Measurements from ENCODE around the gene DAPP1.

Gene DAPP1

DNA sequence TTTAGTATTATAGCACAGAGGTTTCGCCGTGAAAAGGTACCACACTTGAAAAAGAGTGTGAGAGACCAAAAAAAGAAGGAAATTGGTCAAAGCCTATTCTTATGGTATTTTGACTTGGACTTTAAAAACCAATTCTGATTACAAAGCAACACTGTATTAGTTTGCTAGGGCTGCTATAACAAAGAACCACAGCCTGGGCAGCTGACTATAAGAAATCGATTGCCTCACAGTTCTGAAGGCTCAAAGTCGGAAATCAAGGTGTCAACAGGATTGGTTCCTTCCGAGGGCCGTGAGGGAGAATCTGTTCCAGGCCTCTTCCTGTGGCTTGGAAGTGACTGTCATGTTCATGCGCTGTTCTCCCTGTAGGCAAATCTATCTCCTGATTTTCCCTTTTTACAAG lies 17.9 kb downstream of the DAPP1 start:
- Histone ChIP-seq H3K36me3 (ENCODE audit: control insufficient read depth in 5 of 5, insufficient read depth in 5 of 5, low read length in 5 of 5) (peaks cover 0 to 7% (median 0%) of the 10 kb centered on the region in 5 donors), H3K27me3 (ENCODE audit: control insufficient read depth in 5 of 5, insufficient read depth in 4 of 5, low read length in 5 of 5) (no peaks in the 10 kb centered on the region), H3K9me3 (ENCODE audit: control insufficient read depth in 5 of 5, low read length in 5 of 5) (no peaks in the 10 kb centered on the region)

DNA sequence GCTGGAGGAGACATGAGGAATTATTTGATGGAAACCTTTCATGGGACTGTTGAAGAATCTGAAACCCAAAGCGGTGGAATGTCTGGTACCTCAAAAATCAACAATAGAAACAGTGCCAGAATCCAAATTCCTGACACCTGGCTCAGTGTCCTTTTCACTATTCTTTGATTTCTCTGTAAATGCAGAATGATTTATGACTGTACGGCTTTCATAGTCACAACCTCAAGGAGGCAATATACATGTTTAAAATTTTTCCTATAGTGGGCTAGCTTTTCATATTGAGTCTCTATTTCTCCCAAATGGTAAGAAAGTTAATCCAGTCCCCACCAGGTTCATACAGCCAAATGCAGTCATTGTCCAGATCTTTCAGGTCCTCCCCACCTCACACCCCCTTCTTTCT lies 19.3 kb downstream of the DAPP1 start:
- Histone ChIP-seq H3K9me3 (ENCODE audit: control insufficient read depth in 5 of 5, low read length in 5 of 5) (no peaks in the 10 kb centered on the region), H3K36me3 (ENCODE audit: control insufficient read depth in 5 of 5, insufficient read depth in 5 of 5, low read length in 5 of 5) (peaks cover 0 to 7% (median 0%) of the 10 kb centered on the region in 5 donors), H3K27me3 (ENCODE audit: control insufficient read depth in 5 of 5, insufficient read depth in 4 of 5, low read length in 5 of 5) (no peaks in the 10 kb centered on the region), H3K9ac (ENCODE audit: low read length in 5 of 5) (no peak overlapping the region), H3K4me1 (ENCODE audit: control insufficient read depth in 5 of 5, insufficient read depth in 5 of 5, low read length in 5 of 5) (no peaks in the 10 kb centered on the region), H3K4me3 (ENCODE audit: low read depth in 1 of 5, low read length in 5 of 5) (no peak overlapping the region), H3K27ac (ENCODE audit: low read depth, low read length) (no peak overlapping the region)

More for the DNA sequence above, 17.9 kb downstream of the DAPP1 start:
- no peaks in the 10 kb centered on the region for H3K4me1 ChIP-seq (ENCODE audit: control insufficient read depth in 5 of 5, insufficient read depth in 5 of 5, low read length in 5 of 5)
- H3K9ac ChIP-seq (ENCODE audit: low read length in 5 of 5), result no peak overlapping the region
- no peak overlapping the region for H3K27ac ChIP-seq (ENCODE audit: low read depth, low read length)
- no peak overlapping the region for H3K4me3 ChIP-seq (ENCODE audit: low read depth in 1 of 5, low read length in 5 of 5)

DNA sequence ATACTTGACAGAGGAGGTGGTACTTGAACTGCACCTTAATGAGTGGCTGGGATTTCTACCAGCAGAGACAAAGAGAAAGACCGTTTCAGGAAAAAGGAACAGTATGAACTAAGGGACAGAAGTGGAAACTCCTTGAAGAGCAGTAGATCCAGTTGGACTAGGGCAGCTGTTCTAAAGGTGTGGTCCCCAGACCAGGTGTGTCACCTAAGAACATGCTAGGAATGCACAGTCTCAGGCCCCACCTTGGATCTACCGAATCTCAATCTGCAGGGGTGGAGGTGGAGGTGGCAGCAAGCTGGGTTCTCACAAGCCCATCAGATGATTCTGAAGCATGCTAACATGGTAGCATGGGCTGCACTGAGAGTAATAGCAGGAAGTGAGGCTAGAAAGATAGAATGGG lies 22.3 kb downstream of the DAPP1 start:
- Histone ChIP-seq H3K9ac (ENCODE audit: low read length in 5 of 5) (no peak overlapping the region), H3K4me1 (ENCODE audit: control insufficient read depth in 5 of 5, insufficient read depth in 5 of 5, low read length in 5 of 5) (no peaks in the 10 kb centered on the region)

GRCh38 chr4:99841129-99841528 lies 24.5 kb downstream of the DAPP1 start:
- Histone ChIP-seq H3K4me3 (ENCODE audit: low read depth in 1 of 5, low read length in 5 of 5) (no peak overlapping the region), H3K9ac (ENCODE audit: low read length in 5 of 5) (no peak overlapping the region), H3K27ac (ENCODE audit: low read depth, low read length) (no peak overlapping the region), H3K27me3 (ENCODE audit: control insufficient read depth in 5 of 5, insufficient read depth in 4 of 5, low read length in 5 of 5) (no peaks in the 10 kb centered on the region), H3K9me3 (ENCODE audit: control insufficient read depth in 5 of 5, low read length in 5 of 5) (peaks cover 0 to 2% (median 0%) of the 10 kb centered on the region in 5 donors), H3K4me1 (ENCODE audit: control insufficient read depth in 5 of 5, insufficient read depth in 5 of 5, low read length in 5 of 5) (no peaks in the 10 kb centered on the region), H3K36me3 (ENCODE audit: control insufficient read depth in 5 of 5, insufficient read depth in 5 of 5, low read length in 5 of 5) (peaks cover 0 to 9% (median 0%) of the 10 kb centered on the region in 5 donors)

More for the DNA sequence above, 22.3 kb downstream of the DAPP1 start:
- no peaks in the 10 kb centered on the region for H3K27me3 ChIP-seq (ENCODE audit: control insufficient read depth in 5 of 5, insufficient read depth in 4 of 5, low read length in 5 of 5)
- peaks cover 0 to under 1% (median 0%) of the 10 kb centered on the region in 5 donors for H3K9me3 ChIP-seq (ENCODE audit: control insufficient read depth in 5 of 5, low read length in 5 of 5)
- H3K36me3 ChIP-seq (ENCODE audit: control insufficient read depth in 5 of 5, insufficient read depth in 5 of 5, low read length in 5 of 5), result peaks cover 0 to 10% (median 0%) of the 10 kb centered on the region in 5 donors
- no peak overlapping the region for H3K27ac ChIP-seq (ENCODE audit: low read depth, low read length)
- H3K4me3 ChIP-seq (ENCODE audit: low read depth in 1 of 5, low read length in 5 of 5), result no peak overlapping the region

- Histone ChIP-seq H3K4me3 (ENCODE audit: low read depth in 1 of 5, low read length in 5 of 5) (no peak overlapping the region), H3K27me3 (ENCODE audit: control insufficient read depth in 5 of 5, insufficient read depth in 4 of 5, low read length in 5 of 5) (no peaks in the 10 kb centered on the region), H3K9me3 (ENCODE audit: control insufficient read depth in 5 of 5, low read length in 5 of 5) (peaks cover 0 to 2% (median 0%) of the 10 kb centered on the region in 5 donors), H3K9ac (ENCODE audit: low read length in 5 of 5) (no peak overlapping the region), H3K36me3 (ENCODE audit: control insufficient read depth in 5 of 5, insufficient read depth in 5 of 5, low read length in 5 of 5) (peaks cover 0 to 3% (median 0%) of the 10 kb centered on the region in 5 donors), H3K27ac (ENCODE audit: low read depth, low read length) (no peak overlapping the region), H3K4me1 (ENCODE audit: control insufficient read depth in 5 of 5, insufficient read depth in 5 of 5, low read length in 5 of 5) (peaks cover 0 to 2% (median 0%) of the 10 kb centered on the region in 5 donors)
Measured at GRCh38 chr4:99843413-99843812, 26.8 kb downstream of the DAPP1 start.

DNA sequence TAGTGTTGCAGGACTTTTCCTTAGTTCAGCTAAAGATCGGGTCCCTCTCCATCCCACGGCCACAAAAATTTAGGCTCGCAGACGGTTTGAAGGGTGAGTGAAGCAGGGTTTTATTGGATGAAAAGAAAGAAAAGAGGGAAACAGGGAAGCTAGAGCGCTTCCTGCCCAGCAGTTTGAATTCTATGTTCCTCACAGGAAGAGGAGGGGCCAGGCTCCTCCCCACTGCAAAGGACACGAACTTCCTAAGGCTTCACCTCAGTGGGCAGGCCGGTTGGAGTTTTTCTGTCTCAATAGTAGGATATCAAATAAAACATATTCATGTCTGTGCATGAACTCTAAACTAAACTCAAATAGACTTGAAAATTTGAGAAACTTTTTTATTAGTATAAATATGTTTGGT lies 27.4 kb downstream of the DAPP1 start:
- Histone ChIP-seq H3K27ac (ENCODE audit: low read depth, low read length) (no peak overlapping the region), H3K4me3 (ENCODE audit: low read depth in 1 of 5, low read length in 5 of 5) (no peak overlapping the region), H3K9me3 (ENCODE audit: control insufficient read depth in 5 of 5, low read length in 5 of 5) (peaks cover 0 to 2% (median 0%) of the 10 kb centered on the region in 5 donors), H3K27me3 (ENCODE audit: control insufficient read depth in 5 of 5, insufficient read depth in 4 of 5, low read length in 5 of 5) (no peaks in the 10 kb centered on the region), H3K9ac (ENCODE audit: low read length in 5 of 5) (no peak overlapping the region), H3K36me3 (ENCODE audit: control insufficient read depth in 5 of 5, insufficient read depth in 5 of 5, low read length in 5 of 5) (peaks cover 0 to 3% (median 0%) of the 10 kb centered on the region in 5 donors), H3K4me1 (ENCODE audit: control insufficient read depth in 5 of 5, insufficient read depth in 5 of 5, low read length in 5 of 5) (peaks cover 0 to 2% (median 0%) of the 10 kb centered on the region in 5 donors)

- Histone ChIP-seq H3K4me1 (ENCODE audit: control insufficient read depth in 5 of 5, insufficient read depth in 5 of 5, low read length in 5 of 5) (peaks cover 0 to 2% (median 0%) of the 10 kb centered on the region in 5 donors), H3K27ac (ENCODE audit: low read depth, low read length) (no peak overlapping the region), H3K27me3 (ENCODE audit: control insufficient read depth in 5 of 5, insufficient read depth in 4 of 5, low read length in 5 of 5) (no peaks in the 10 kb centered on the region), H3K9me3 (ENCODE audit: control insufficient read depth in 5 of 5, low read length in 5 of 5) (peaks cover 0 to 2% (median 0%) of the 10 kb centered on the region in 5 donors), H3K9ac (ENCODE audit: low read length in 5 of 5) (no peak overlapping the region), H3K4me3 (ENCODE audit: low read depth in 1 of 5, low read length in 5 of 5) (no peak overlapping the region), H3K36me3 (ENCODE audit: control insufficient read depth in 5 of 5, insufficient read depth in 5 of 5, low read length in 5 of 5) (peaks cover 0 to 3% (median 0%) of the 10 kb centered on the region in 5 donors)
Measured at GRCh38 chr4:99845179-99845578, 28.6 kb downstream of the DAPP1 start.

DNA sequence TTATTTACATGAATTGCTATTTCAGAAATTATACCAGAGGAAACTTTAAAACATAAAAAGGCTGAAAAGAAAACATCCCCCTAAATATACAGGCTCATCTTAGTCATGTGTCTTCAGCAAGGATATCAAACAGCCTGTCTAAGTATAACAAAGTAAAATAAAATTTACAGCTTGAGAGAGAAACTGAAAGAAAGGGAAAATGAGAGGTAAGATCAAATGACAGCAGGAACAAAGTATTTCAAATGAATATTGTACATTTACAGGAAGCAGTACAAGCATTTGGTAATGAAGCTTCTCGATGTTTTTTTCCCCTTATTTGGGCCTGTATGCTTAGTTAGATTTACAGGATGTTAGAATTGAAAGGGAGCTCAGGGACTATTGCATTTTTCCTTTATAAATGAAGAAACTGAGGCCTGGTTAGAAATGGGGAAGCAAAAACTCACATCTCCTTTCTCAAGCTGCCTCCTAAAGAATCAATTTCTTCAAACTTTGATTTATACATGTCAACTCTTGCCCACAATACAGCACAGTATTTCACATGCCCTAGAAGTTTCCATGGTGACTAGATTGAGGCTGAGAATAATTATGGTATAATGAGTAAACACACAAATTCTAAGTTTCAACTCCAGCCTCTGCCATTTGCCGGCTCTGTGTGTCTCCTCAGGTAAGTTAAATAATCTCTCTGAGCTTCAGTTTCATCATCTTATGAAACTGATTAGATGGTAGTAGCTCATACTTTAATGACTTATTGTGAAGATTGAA lies 29.3 kb downstream of the DAPP1 start:
- peaks cover 0 to 2% (median 0%) of the 10 kb centered on the region in 5 donors for H3K9me3 ChIP-seq (ENCODE audit: control insufficient read depth in 5 of 5, low read length in 5 of 5)
- peaks cover 0 to 3% (median 0%) of the 10 kb centered on the region in 5 donors for H3K36me3 ChIP-seq (ENCODE audit: control insufficient read depth in 5 of 5, insufficient read depth in 5 of 5, low read length in 5 of 5)
- H3K27me3 ChIP-seq (ENCODE audit: control insufficient read depth in 5 of 5, insufficient read depth in 4 of 5, low read length in 5 of 5), result no peaks in the 10 kb centered on the region
- H3K4me3 ChIP-seq (ENCODE audit: low read depth in 1 of 5, low read length in 5 of 5), result no peak overlapping the region
- H3K27ac ChIP-seq (ENCODE audit: low read depth, low read length), result no peak overlapping the region
- peaks cover 0 to 2% (median 0%) of the 10 kb centered on the region in 5 donors for H3K4me1 ChIP-seq (ENCODE audit: control insufficient read depth in 5 of 5, insufficient read depth in 5 of 5, low read length in 5 of 5)
- H3K9ac ChIP-seq (ENCODE audit: low read length in 5 of 5), result no peak overlapping the region

- Histone ChIP-seq H3K27ac (ENCODE audit: low read depth, low read length) (no peak overlapping the region), H3K36me3 (ENCODE audit: control insufficient read depth in 5 of 5, insufficient read depth in 5 of 5, low read length in 5 of 5) (no peaks in the 10 kb centered on the region), H3K4me3 (ENCODE audit: low read depth in 1 of 5, low read length in 5 of 5) (no peak overlapping the region), H3K27me3 (ENCODE audit: control insufficient read depth in 5 of 5, insufficient read depth in 4 of 5, low read length in 5 of 5) (no peaks in the 10 kb centered on the region), H3K9me3 (ENCODE audit: control insufficient read depth in 5 of 5, low read length in 5 of 5) (peaks cover 0 to 2% (median 0%) of the 10 kb centered on the region in 5 donors), H3K9ac (ENCODE audit: low read length in 5 of 5) (no peak overlapping the region), H3K4me1 (ENCODE audit: control insufficient read depth in 5 of 5, insufficient read depth in 5 of 5, low read length in 5 of 5) (peaks cover 0 to 2% (median 0%) of the 10 kb centered on the region in 5 donors)
Measured at GRCh38 chr4:99846891-99847290, 30.3 kb downstream of the DAPP1 start.

- H3K9me3 ChIP-seq (ENCODE audit: control insufficient read depth in 5 of 5, low read length in 5 of 5), result peaks cover 0 to 2% (median 0%) of the 10 kb centered on the region in 5 donors
- H3K9ac ChIP-seq (ENCODE audit: low read length in 5 of 5), result no peak overlapping the region
- peaks cover 0 to 2% (median 0%) of the 10 kb centered on the region in 5 donors for H3K4me1 ChIP-seq (ENCODE audit: control insufficient read depth in 5 of 5, insufficient read depth in 5 of 5, low read length in 5 of 5)
- no peaks in the 10 kb centered on the region for H3K27me3 ChIP-seq (ENCODE audit: control insufficient read depth in 5 of 5, insufficient read depth in 4 of 5, low read length in 5 of 5)
- no peak overlapping the region for H3K4me3 ChIP-seq (ENCODE audit: low read depth in 1 of 5, low read length in 5 of 5)
- no peaks in the 10 kb centered on the region for H3K36me3 ChIP-seq (ENCODE audit: control insufficient read depth in 5 of 5, insufficient read depth in 5 of 5, low read length in 5 of 5)
- H3K27ac ChIP-seq (ENCODE audit: low read depth, low read length), result no peak overlapping the region
Measured at GRCh38 chr4:99847362-99847976, 30.8 kb downstream of the DAPP1 start.

All from subcutaneous abdominal adipose tissue (tissue), 5 donors.